Psoas muscle (tissue), 8 donors: ENCODE data around the gene MRPS26. TPM values are rescaled to one million over a fixed set of nuclear protein-coding genes. Genes with fewer than 3 reads are reported as not detected.

Experiments
- ATAC-seq, 4 donors: fragments of 200-7000 bp; cut with Tn5 transposase; one replicate each; pipeline ENCODE4 v1.9.1; 2020; ENCODE audit warnings: moderate library complexity in 3 of 4, mild to moderate bottlenecking in 2 of 4
- DNase-seq, 2 donors: peaks; one replicate each; pipeline ENCODE4 v3.0.0-alpha.2; 2020
- H3K27ac ChIP-seq: fragments of 200-600 bp; one replicate; pipeline ENCODE4 v1.8.0; 2022
- H3K27me3 ChIP-seq, 3 donors: fragments of 200-600 bp in 1 of 3; one replicate each; pipeline versions ENCODE4 v1.6.1 to v1.8.0; 2013 to 2022; ENCODE audit warnings: low read length in 2 of 3, mild to moderate bottlenecking in 2 of 3, moderate library complexity in 1 of 3; ENCODE audit not compliant: insufficient read depth in 3 of 3
- H3K36me3 ChIP-seq, 2 donors: fragments of 200-600 bp in 1 of 2; one replicate each; pipeline versions ENCODE4 v1.6.1 to v1.8.0; 2013 to 2022; ENCODE audit warnings: low read depth in 1 of 2, mild to moderate bottlenecking in 1 of 2, moderate library complexity in 1 of 2; ENCODE audit not compliant: insufficient read depth in 1 of 2
- H3K4me1 ChIP-seq: fragments of 200-600 bp; one replicate; pipeline ENCODE4 v1.8.0; 2022
- H3K4me3 ChIP-seq: fragments of 200-600 bp; one replicate; pipeline ENCODE4 v1.8.0; 2022; ENCODE audit warnings: mild to moderate bottlenecking
- H3K9me3 ChIP-seq: fragments of 200-600 bp; one replicate; pipeline ENCODE4 v1.8.0; 2022
- WGBS, 3 donors: extraction: QIAGEN DNeasy Blood & Tissue Kit; methylation state at CpG; one replicate each; pipeline versions ENCODE4 v1.1.6 to v1.1.7; 2013; 5-methylcytosine and 5-hydroxymethylcytosine counted together
- intact Hi-C, 2 donors: fragments of 100-400 bp; cut with DNase I; formaldehyde crosslinking; loops; one replicate each; pipeline versions ENCODE4 v1.11.0 to v1.14.2; 2022
- polyA plus RNA-seq, 3 donors: library from polyadenylated mRNA; stranded (reverse); fragments of 200-250 nt; gene quantifications; one replicate each; pipeline ENCODE4 v1.2.3, GENCODE V29; 2013
- total RNA-seq, 4 donors: library from RNA; stranded (reverse); fragmentation: NEBNext Ultra II Directional in 2 of 4; extraction: Animal tissue kit (Norgen Biotek cat#: 25700) in 2 of 4; gene quantifications; one replicate each; pipeline versions ENCODE4 v1.2.1 to v1.2.4, GENCODE V29; 2021 to 2023
- TF ChIP-seq, protein P1 (sequence below): fragments of 200-600 bp; IDR thresholded peaks from one replicate; pipeline ENCODE4 v1.8.0; 2022; ENCODE audit warnings: antibody characterized with exemption
- donor health status: healthy with polysubstance abuse.
- donor health status: DM: no; HTN: no; CAD: no; lungs with moderate emphysema.
- donor health status: Bipolar disorder and iron deficiency.
- donor health status: healthy.
- donor health status: DM: yes; HTN: yes; CAD: no.
- donor health status: DM: no; HTN: no; CAD: no.
- donor health status: DM: no; HTN: no; CAD: no.
- donor health status: DM: yes; HTN: yes; CAD: no.

The MRPS26 gene
- total and polyA plus RNA-seq, 7 donors = 42.8 to 150 (median 49.0) TPM

DNA sequence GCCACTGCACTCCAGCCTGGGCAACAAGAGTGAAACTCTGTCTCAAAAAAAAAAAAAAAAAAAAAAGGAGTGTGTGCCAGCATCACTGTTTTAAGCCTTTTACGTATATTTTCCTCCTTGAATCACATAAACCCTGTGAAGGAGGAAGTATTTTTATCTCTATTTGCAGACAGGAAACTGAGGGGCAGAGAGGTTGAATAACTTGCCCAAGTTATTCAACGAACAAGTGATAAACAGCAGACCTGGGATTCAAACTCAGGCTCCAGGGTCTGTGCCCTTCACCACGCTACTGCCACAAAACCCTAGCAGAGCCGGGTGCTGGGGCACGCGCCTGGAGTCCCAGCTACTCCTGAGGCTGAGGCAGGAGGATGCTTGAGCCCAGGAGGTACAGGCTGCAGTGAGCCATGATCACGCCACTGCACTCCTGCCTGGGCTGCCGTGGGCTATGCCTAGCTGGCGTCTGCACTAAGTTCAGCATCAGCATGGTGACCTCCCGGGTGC is 48.1 kb downstream of the MRPS26 start:
- Histone ChIP-seq H3K36me3 (no peaks in the 10 kb centered on the region), H3K4me1 (no peaks in the 10 kb centered on the region), H3K27ac (no peak overlapping the region), H3K9me3 (no peaks in the 10 kb centered on the region), H3K4me3 (no peak overlapping the region), H3K27me3 (peaks cover 0 to 38% (median 12%) of the 10 kb centered on the region in 3 donors)
- WGBS, 3 donors = 70 to 71% (median 71%) methylated on average over 10 of the region's 10 CpGs
- ATAC-seq = no peak
- TF ChIP-seq, protein P1, sequence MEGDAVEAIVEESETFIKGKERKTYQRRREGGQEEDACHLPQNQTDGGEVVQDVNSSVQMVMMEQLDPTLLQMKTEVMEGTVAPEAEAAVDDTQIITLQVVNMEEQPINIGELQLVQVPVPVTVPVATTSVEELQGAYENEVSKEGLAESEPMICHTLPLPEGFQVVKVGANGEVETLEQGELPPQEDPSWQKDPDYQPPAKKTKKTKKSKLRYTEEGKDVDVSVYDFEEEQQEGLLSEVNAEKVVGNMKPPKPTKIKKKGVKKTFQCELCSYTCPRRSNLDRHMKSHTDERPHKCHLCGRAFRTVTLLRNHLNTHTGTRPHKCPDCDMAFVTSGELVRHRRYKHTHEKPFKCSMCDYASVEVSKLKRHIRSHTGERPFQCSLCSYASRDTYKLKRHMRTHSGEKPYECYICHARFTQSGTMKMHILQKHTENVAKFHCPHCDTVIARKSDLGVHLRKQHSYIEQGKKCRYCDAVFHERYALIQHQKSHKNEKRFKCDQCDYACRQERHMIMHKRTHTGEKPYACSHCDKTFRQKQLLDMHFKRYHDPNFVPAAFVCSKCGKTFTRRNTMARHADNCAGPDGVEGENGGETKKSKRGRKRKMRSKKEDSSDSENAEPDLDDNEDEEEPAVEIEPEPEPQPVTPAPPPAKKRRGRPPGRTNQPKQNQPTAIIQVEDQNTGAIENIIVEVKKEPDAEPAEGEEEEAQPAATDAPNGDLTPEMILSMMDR = no peak
- DNase-seq = no peak
- intact Hi-C loops = no loop called here

DNA sequence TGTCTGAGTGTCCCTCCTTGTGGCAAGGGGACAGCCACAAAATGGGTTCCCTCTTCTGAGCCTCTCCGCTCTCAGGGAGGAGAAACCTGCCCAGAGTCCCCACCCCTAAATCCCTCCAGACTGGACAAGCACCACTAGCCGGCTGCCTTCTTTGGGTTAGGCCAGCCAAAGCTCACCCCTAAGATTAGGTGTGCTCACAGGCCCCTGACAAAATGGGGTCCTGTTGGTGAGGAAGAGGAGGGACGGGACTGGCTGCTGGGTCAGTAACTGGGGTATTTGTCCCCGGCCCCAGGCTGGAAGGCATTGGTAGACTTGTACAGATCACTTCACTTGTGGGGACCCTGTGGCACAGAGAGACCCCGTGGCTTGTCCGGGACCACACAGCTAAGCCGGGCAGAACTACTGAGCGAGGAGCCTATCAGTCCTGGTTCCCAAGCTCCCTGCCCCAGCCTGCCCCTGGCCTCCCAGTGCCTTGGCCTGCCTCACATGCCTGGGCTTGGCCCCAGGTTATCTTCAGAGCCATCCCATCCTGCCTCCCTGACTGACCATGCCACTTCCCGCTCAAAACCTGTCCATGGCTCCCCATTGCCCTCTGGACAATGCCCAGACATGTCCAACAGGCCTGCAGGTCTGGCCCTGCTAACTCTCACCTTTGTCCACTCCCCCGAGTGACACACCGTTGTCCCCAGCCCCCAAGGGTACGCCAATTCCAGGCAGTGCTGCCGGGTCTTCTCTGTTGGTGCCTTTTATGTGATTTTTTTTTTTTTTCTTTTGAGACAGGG is 49.2 kb downstream of the MRPS26 start:
- Histone ChIP-seq H3K27me3 (peaks cover 0 to 34% (median 12%) of the 10 kb centered on the region in 3 donors), H3K4me1 (no peaks in the 10 kb centered on the region), H3K9me3 (no peaks in the 10 kb centered on the region), H3K4me3 (no peak overlapping the region), H3K36me3 (no peaks in the 10 kb centered on the region), H3K27ac (no peak overlapping the region)
- TF ChIP-seq, protein P1 = no peak
- DNase-seq (no peak), ATAC-seq (no peak)
- 86 to 91% (median 87%) methylated on average over 12 to 13 of the region's 13 CpGs for WGBS, 3 donors
- intact Hi-C loops = no loop called here

Other genes starting within 250 kb of the MRPS26 start
- 1 to 10 TPM in 1 of 4 donors, under 1 TPM in 3; 0.27 to 1.3 (median 0.53) TPM for gene CPXM1, start 245.4 kb upstream of the MRPS26 start, total RNA-seq
- 1 to 10 TPM in 1 of 3 donors, under 1 TPM in 2; 0.30 to 1.1 (median 0.34) TPM for gene CPXM1, start 245.4 kb upstream of the MRPS26 start, polyA plus RNA-seq
- gene C20orf141, start 231.1 kb upstream of the MRPS26 start, total RNA-seq = not detected
- not detected for gene C20orf141, start 231.1 kb upstream of the MRPS26 start, polyA plus RNA-seq
- gene TMEM239, start 229.7 kb upstream of the MRPS26 start, total RNA-seq = not detected
- gene TMEM239, start 229.7 kb upstream of the MRPS26 start, polyA plus RNA-seq = not detected
- 10 to 100 TPM in 1 of 4 donors, 1 to 10 TPM in 3; 4.8 to 11.5 (median 8.0) TPM for gene PCED1A, start 205.4 kb upstream of the MRPS26 start, total RNA-seq
- 1 to 10 TPM; 4.2 to 6.5 (median 5.7) TPM for gene PCED1A, start 205.4 kb upstream of the MRPS26 start, polyA plus RNA-seq
- 10 to 100 TPM; 19.2 to 25.5 (median 23.7) TPM for gene VPS16, start 205.3 kb upstream of the MRPS26 start, total RNA-seq
- gene VPS16, start 205.3 kb upstream of the MRPS26 start, polyA plus RNA-seq = 10 to 100 TPM; 17.1 to 20.2 (median 18.1) TPM
- 10 to 100 TPM; 15.0 to 19.9 (median 18.2) TPM for gene PTPRA, start 172.6 kb upstream of the MRPS26 start, total RNA-seq
- 1 to 10 TPM; 7.6 to 9.6 (median 8.2) TPM for gene PTPRA, start 172.6 kb upstream of the MRPS26 start, polyA plus RNA-seq
- not detected for gene GNRH2, start 2.4 kb upstream of the MRPS26 start, total RNA-seq
- under 1 TPM in 1 of 3 donors, not detected in 2; 0.39 TPM for gene GNRH2, start 2.4 kb upstream of the MRPS26 start, polyA plus RNA-seq
- not detected for gene OXT, start 25.6 kb downstream of the MRPS26 start, total RNA-seq
- gene OXT, start 25.6 kb downstream of the MRPS26 start, polyA plus RNA-seq = under 1 TPM; 0.12 to 0.73 (median 0.17) TPM
- gene AVP, start 38.7 kb downstream of the MRPS26 start, total RNA-seq = not detected
- not detected for gene AVP, start 38.7 kb downstream of the MRPS26 start, polyA plus RNA-seq
- 10 to 100 TPM; 22.4 to 45.9 (median 26.4) TPM for gene FASTKD5, start 113.8 kb downstream of the MRPS26 start, total RNA-seq
- 10 to 100 TPM; 30.9 to 91.1 (median 35.5) TPM for gene FASTKD5, start 113.8 kb downstream of the MRPS26 start, polyA plus RNA-seq
- gene UBOX5, start 113.8 kb downstream of the MRPS26 start, total RNA-seq = 10 to 100 TPM in 1 of 4 donors, 1 to 10 TPM in 3; 6.1 to 10.8 (median 8.3) TPM
- 1 to 10 TPM; 4.0 to 7.9 (median 5.6) TPM for gene UBOX5, start 113.8 kb downstream of the MRPS26 start, polyA plus RNA-seq
- 10 to 100 TPM in 1 of 4 donors, 1 to 10 TPM in 3; 5.8 to 10.5 (median 7.5) TPM for gene LZTS3, start 127.5 kb downstream of the MRPS26 start, total RNA-seq
- gene LZTS3, start 127.5 kb downstream of the MRPS26 start, polyA plus RNA-seq = 10 to 100 TPM in 1 of 3 donors, 1 to 10 TPM in 2; 4.1 to 13.7 (median 8.0) TPM
- gene DDRGK1, start 158.6 kb downstream of the MRPS26 start, total RNA-seq = 10 to 100 TPM; 36.6 to 49.7 (median 42.3) TPM
- gene DDRGK1, start 158.6 kb downstream of the MRPS26 start, polyA plus RNA-seq = 10 to 100 TPM; 58.3 to 82.2 (median 71.7) TPM
- gene ITPA, start 163.4 kb downstream of the MRPS26 start, total RNA-seq = 10 to 100 TPM; 19.6 to 26.0 (median 23.9) TPM
- 10 to 100 TPM; 28.4 to 83.9 (median 41.0) TPM for gene ITPA, start 163.4 kb downstream of the MRPS26 start, polyA plus RNA-seq
- gene SLC4A11, start 193.1 kb downstream of the MRPS26 start, total RNA-seq = 1 to 10 TPM in 1 of 4 donors, under 1 TPM in 3; 0.44 to 1.4 (median 0.66) TPM
- gene SLC4A11, start 193.1 kb downstream of the MRPS26 start, polyA plus RNA-seq = under 1 TPM; 0.10 to 0.39 (median 0.23) TPM